Measurements from ENCODE around the gene NDUFV2.
A peak's percentile ranks its signal among the peaks of the same experiment; 100 is the strongest.
"Not testable (repeated sequence)": the region's sequence is repeated elsewhere in the genome, so short reads cannot be mapped to it uniquely, and the experiment has no call there.

NDUFV2 gene

DNA sequence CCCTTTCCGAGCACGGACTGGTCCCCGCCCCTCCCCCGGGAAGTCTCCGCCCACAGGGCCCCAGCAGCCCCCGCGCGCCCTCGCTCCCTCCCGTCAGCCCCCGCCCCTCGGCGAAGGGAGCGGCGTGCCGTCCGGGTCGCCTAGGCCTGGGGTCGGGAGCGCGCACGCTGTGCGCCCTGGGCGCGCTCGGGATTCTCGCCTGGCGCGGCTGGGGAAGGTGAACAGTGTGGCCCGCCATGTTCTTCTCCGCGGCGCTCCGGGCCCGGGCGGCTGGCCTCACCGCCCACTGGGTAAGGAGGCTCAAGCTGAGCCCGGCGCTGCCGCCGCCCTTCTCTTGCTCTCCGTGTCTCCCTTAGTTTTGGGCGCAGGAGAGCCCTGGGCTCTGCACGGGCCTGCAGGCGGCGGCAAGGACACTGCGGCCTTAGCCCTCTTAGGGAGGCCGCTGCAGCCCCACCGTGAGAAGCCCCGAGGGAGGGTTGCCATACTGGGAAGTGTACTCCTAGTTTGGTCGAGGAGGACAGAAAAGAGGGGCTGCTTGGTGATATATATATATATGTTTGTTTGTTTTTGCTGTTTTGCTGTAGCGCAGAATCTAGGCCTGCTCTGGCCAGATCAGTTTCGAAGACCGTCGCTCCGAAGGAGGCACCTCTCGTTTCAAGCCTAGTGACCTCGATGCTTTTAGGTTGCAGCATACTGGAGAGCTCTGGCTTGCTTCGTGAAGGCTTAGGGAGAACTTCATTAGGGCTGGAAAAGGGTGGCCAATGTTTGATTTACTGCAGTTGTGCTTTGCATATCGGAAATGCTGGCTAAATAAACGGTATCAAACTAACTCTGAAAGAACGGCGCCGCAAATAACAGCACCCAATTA, at the start of gene NDUFV2:
Gene NDUFV2, plus strand, starts transcription at position 192 of the 868 bp plus-strand sequence. Its CDS starts 45 bp downstream, at position 237.
- peak; percentile 90 for DNase-seq (ENCODE audit: low spot score)

DNA sequence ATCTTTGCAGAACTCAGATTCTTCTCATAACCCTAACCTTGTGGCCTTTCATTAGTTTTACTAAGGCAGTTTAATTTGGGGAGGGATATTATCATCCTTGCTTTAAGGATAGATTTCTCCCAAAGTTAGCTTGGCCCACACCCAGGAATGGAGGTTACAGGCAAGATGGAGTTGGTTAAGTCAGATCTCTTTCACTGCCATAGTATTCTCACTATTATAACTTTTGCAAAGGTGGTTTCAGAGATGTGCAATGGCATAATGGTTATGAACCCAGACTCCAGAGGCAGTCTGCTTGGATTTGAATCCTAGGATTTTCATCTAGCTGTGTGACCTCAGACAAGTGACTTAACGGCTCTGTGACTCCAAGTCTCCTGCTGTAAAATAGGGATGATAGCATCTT, 48.7 kb upstream of the NDUFV2 start:
- DNase-seq (ENCODE audit: low spot score) = no peak

DNA sequence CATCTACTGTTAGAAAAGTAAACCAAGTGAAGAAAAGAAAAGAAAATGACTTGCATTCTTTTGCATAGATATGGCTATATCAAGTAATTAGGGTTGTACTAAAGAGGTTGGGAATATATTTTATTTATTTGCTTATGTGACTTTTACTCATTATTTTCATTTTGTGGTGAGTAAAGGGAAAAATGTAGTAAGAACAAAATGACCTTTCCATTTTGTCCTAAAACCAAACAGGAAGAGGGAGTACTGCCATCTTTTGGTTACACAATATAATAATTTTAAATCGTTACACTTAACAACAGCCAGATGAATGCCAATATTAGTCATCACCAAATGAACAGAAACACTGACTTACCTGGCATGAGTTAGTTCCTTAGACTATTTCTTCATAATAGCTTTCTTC, 47.3 kb upstream of the NDUFV2 start:
- peak; percentile 68 for DNase-seq (ENCODE audit: low spot score)

DNA sequence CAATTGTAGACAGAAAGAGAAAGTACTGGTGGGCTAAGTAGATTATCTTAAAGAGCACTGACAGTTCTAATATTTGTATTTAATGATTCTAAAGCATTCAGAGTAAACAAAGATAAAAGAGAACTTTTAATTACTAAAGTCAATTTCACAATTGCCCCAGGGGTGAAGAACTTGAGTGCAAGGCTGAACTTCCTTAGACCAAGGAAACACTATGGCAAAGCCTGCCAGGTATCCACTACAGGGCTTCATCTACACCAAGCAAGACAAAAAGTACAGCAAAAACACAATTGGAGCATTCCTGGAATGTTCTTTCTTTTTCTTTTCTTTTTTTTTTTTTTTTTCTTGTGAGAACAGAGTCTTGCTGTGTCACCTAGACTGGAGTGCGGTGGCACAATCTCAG, 46.9 kb upstream of the NDUFV2 start:
- DNase-seq (ENCODE audit: low spot score) = no peak

- no peak for DNase-seq (ENCODE audit: low spot score)
Observed at GRCh38 chr18:9057646-9058045, 44.9 kb upstream of the NDUFV2 start.

DNA sequence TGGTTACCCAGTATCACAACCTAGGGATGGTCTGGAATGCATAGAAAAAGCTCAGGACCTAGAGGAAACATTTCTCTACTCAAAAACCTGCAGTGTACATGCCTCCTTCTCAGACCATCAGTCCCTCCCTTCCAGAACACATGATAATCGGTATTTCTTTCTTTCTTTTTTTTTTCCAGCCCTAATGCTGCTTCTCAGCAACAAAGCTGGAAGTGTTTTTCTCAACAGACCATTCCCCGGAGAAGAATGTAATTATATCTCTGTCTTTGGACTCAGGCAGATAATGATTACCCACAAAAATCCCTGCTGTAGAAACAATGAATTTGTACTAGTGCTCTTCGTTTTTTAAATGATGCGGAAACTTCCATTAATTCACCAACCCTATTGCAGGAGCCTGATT, 44.1 kb upstream of the NDUFV2 start:
- no peak for DNase-seq (ENCODE audit: low spot score)

GRCh38 chr18:9062418-9062751, 40.1 kb upstream of the NDUFV2 start:
- no peak for DNase-seq (ENCODE audit: low spot score)

- DNase-seq (ENCODE audit: low spot score) = no peak
Observed at GRCh38 chr18:9065864-9066263, 36.6 kb upstream of the NDUFV2 start.

- DNase-seq (ENCODE audit: low spot score) = no peak
Observed at GRCh38 chr18:9066358-9066757, 36.1 kb upstream of the NDUFV2 start.

DNA sequence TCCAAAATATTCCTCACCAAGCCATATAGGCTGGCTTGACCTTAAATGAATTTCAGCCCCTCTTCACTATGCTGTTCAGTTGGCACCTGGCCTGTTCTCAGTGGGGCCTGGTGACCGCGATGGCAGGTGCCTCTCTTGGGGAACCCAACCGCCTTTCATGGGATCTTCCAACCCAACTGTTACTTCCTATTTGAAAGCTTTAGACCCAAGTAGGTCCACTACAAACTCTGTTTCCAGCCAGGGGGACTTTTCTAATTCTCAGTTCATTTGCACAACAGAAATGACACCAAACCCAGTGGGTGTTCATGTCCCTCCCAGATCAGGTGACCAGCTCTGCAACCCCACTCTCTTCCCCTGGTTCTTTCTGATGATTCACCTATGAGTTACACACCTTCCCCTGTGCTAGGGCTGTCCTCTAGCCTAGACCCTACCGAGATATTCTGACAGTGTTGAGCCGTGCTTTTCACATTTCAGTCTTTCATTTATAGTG, 35.6 kb upstream of the NDUFV2 start:
- DNase-seq (ENCODE audit: low spot score) = no peak

GRCh38 chr18:9067823-9068222, 34.7 kb upstream of the NDUFV2 start:
- DNase-seq (ENCODE audit: low spot score) = no peak

GRCh38 chr18:9068346-9068745, 34.2 kb upstream of the NDUFV2 start:
- DNase-seq (ENCODE audit: low spot score) = no peak

- DNase-seq (ENCODE audit: low spot score) = no peak
Observed at GRCh38 chr18:9069601-9070000, 32.9 kb upstream of the NDUFV2 start.

GRCh38 chr18:9070212-9070611, 32.3 kb upstream of the NDUFV2 start:
- DNase-seq (ENCODE audit: low spot score) = no peak

DNA sequence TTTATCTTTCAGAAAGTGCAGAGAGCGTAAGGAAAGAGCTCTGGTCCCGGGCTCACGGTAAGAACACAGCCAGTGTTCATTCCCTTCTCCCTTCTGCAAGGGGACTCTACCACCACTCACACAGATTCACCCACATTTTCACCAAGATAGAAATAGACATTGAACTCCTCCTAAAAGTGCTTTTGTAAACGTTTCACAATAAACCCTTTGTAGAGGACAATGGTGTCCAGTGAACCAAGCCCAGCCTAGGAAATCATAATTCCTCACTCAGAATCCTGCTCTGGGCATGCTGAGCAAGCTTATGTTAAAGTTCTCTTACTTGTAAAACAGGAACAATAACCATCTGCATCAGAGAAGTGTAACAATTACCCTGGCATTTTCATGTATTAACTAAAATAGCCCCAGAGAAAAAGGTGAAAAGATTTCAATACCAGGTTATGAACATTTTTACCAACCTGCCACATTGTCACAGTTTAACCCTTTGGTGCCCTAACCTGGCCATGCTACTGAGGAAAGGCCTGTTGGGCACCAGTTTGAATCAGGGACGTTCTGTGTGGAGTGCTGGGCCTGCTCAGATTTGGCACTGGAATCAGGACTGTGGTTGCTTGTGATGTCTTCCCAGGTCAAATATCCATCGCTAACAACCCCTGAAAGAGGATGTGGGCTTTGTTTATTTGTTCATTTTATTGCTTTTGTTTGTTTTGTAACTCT, 22.5 kb upstream of the NDUFV2 start:
- no peak for DNase-seq (ENCODE audit: low spot score)

DNA sequence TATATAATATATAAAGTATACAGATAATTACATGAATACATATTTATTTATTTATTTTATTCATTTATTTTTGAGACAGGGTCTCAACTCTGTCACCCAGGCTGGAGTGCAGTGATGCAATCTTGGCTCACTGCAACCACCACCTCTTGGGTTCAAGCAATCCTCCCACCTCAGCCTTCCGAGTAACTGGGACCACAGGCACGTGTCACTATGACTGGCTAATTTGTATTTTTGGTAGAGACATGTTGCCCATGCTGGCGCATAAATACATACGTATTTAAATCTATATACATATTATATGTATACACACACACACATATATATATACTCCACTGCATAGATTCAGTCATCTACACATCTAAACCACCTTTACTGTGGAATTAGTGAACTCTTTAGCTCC, 20.6 kb upstream of the NDUFV2 start:
- DNase-seq (ENCODE audit: low spot score) = no peak

DNA sequence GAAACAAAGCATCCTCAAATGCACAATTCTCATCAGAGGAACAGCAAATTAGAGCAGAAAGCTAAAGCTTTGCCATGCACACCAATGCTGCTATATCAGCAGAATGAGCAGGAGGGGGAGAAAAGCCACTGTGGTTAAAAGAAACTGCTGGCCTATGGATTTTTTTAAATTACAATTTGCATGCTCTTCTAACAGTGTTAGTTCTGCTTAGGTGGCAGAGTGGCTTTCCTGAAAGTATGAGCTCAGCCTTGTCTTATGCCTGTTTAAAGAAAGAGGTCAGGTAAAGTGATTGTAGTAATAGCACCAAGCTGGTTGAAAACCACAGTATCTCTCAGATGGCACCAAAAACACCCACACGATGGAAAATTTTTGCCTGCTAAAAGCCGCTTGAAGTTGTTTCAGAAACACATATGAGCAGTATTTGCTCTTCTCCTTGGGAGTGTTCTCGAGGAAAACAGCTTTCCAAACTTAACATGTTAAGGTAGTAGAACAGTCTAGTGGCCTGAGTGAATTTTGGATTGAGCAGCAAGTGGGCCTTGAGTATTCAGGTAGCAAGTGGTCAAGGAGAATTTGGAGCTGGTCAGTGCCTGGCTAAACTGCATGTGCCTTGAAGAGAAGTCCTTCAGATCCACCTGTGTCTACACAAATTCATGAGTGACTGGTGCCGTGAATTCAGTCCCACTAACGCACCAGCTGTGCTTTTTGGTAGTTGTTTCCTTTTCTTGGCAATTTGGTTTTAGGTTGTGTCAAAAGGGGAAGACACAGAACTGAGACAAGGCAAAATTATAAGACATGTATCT, 19.6 kb upstream of the NDUFV2 start:
- DNase-seq (ENCODE audit: low spot score) = no peak

DNA sequence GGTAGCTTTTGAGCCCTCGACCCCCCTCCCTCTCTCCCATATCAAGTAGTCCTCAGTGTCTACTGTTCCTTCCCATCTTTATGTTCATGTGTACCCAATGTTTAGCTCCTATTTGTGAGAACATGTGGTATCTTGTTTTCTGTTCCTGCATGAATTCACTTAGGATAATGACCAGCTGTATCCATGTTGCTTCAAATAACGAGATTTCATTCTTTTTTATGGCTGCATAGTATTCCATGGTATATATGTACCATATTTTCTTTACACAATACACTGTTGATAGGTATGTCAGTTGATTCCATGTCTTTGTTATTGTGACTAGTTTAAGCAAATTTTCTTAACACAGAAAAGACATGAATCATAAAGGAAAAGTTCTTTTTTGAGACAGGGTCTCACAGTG, 16.5 kb upstream of the NDUFV2 start:
- no peak for DNase-seq (ENCODE audit: low spot score)

DNA sequence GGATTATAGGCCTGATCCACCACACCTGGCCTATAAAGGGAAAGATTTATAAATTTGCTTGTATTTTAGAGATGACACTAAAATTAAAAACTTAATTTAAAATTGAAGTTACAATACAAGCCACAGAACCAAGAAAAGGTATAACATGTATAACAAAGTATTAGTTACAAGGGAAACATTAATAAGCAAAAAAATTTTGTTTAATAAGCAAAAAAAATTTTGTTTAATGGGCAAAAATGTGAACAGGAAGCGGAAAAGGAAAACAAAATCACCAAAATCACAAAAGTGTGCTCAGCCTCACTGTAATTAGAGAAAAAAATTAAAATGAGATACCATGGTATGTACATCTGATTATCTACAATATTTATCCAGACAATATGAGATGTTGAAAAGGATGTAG, 15.9 kb upstream of the NDUFV2 start:
- no peak for DNase-seq (ENCODE audit: low spot score)

GRCh38 chr18:9087144-9087543, 15.4 kb upstream of the NDUFV2 start:
- DNase-seq (ENCODE audit: low spot score) = no peak

GRCh38 chr18:9088252-9088651, 14.2 kb upstream of the NDUFV2 start:
- DNase-seq (ENCODE audit: low spot score) = no peak

- not testable (repeated sequence) for DNase-seq (ENCODE audit: low spot score)
Observed at GRCh38 chr18:9088727-9089126, 13.8 kb upstream of the NDUFV2 start.

GRCh38 chr18:9090578-9090977, 11.9 kb upstream of the NDUFV2 start:
- DNase-seq (ENCODE audit: low spot score) = no peak

Measured in kidney capillary endothelial cell (primary cell).